Measurements from ENCODE around the gene ATP1B2.

- TF ChIP-seq CTCF (IDR thresholded peaks at IDR 0.05; ENCODE audit: insufficient read depth, low read length) (no peak), POLR2AphosphoS5 (IDR thresholded peaks at IDR 0.05; ENCODE audit: low read depth) (no peak), SPI1 (IDR thresholded peaks at IDR 0.05; ENCODE audit: borderline replicate concordance, low read depth) (no peak)
These were observed 34.3 kb downstream of the ATP1B2 start for GRCh38 chr17:7684851-7685532.

Data from HL-60 (cell line).